ENCODE data around the gene NFIC.
"Not testable (repeated sequence)": the region's sequence is repeated elsewhere in the genome, so short reads cannot be mapped to it uniquely, and the experiment has no call there.

NFIC gene

DNA sequence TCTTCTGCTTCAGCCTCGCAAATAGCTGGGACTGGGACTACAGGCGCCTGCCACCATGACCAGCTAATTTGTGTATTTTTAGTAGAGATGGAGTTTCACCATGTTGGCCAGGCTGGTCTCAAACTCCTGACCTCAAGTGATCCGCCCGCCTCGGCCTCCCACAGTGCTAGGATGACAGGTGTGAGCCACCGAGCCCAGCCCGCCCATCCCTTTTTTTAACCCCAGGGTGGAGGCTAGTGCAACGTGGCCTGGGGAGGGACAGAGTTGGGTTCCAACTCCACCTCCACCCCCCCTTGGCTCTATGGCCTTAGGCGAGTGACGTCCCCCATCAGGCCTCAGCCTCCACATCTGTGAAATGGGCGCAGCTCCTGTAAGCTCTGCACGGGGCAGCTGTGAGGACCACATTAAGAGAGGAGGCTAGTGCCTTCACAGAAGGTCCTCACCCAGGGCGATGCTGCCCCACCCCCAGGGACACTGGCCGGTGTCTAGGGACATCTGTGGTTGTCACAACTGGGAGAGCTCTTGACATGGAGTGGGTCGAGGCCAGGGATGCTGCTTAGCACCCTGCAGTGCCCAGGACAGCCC lies 76.2 kb downstream of the NFIC start:
- H3K4me1 ChIP-seq (ENCODE audit: control insufficient read depth, low read length), result no peaks in the 10 kb centered on the region
- no peaks in the 10 kb centered on the region for H3F3A ChIP-seq (ENCODE audit: control insufficient read depth, insufficient read depth)
- no peaks in the 10 kb centered on the region for H3K9me2 ChIP-seq (replicated peaks; ENCODE audit: control insufficient read depth, low read length)
- H3K27ac ChIP-seq (ENCODE audit: low read depth, low read length), result no peak overlapping the region
- H3K9me3 ChIP-seq (ENCODE audit: control insufficient read depth, insufficient read depth, low read length), result no peaks in the 10 kb centered on the region
- TF ChIP-seq EZH2phosphoT487 (IDR thresholded peaks at IDR 0.05; ENCODE audit: borderline replicate concordance, low read length), result no peak
- TF ChIP-seq, protein P1, sequence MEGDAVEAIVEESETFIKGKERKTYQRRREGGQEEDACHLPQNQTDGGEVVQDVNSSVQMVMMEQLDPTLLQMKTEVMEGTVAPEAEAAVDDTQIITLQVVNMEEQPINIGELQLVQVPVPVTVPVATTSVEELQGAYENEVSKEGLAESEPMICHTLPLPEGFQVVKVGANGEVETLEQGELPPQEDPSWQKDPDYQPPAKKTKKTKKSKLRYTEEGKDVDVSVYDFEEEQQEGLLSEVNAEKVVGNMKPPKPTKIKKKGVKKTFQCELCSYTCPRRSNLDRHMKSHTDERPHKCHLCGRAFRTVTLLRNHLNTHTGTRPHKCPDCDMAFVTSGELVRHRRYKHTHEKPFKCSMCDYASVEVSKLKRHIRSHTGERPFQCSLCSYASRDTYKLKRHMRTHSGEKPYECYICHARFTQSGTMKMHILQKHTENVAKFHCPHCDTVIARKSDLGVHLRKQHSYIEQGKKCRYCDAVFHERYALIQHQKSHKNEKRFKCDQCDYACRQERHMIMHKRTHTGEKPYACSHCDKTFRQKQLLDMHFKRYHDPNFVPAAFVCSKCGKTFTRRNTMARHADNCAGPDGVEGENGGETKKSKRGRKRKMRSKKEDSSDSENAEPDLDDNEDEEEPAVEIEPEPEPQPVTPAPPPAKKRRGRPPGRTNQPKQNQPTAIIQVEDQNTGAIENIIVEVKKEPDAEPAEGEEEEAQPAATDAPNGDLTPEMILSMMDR (IDR thresholded peaks at IDR 0.05; ENCODE audit: low read depth, low read length, poor library complexity, severe bottlenecking), result no peak
- H3K36me3 ChIP-seq (ENCODE audit: control insufficient read depth, low read length), result no peaks in the 10 kb centered on the region
- no peaks in the 10 kb centered on the region for H3K79me2 ChIP-seq (ENCODE audit: control insufficient read depth, low read length)
- no peak overlapping the region for H3K4me3 ChIP-seq (ENCODE audit: low read length)
- H4K20me1 ChIP-seq (ENCODE audit: control insufficient read depth, insufficient read depth, low read depth, low read length), result no peaks in the 10 kb centered on the region
- no peaks in the 10 kb centered on the region for H3K27me3 ChIP-seq (ENCODE audit: control insufficient read depth, low read length)
- H3K4me2 ChIP-seq (ENCODE audit: low read length), result no peak overlapping the region

DNA sequence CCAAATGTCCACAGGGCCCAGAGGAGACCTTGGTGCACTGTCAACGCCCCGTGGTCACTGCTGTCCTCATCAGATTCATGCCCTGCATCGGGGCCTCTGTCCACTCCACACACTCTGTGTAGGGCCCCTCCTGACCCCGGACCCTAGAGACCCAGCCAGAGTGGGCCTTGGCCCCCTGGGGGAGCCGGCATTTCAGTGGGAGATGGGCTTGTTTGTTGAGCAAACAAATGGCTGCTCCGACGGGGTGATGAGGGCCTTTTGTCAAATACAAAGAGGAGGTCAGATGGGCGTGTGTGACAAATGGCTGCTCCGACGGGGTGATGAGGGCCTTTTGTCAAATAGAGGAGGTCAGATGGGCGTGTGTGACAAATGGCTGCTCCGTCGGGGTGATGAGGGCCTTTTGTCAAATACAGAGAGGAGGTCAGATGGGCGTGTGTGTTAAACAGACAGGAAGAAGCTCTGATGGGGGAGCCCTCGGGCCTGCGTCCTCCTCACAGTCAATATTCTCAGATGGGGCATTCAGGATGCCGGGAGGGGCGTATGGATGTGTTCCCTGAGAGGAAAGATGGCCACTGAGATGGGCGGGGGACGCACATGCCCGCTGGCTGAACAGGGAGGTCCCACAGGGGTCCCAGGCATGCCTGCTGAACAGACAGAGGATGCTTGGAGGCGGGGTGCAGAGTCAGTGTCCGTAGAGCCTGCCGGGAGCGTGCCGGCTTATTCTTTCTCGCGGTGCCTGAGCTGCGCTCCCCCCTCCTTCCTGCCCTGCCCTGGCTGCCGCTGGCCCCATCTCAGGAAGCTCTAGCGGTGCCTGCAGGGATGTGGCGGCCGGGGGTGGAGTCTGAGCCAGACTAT lies 77.7 kb downstream of the NFIC start:
- Histone ChIP-seq H3F3A (ENCODE audit: control insufficient read depth, insufficient read depth) (no peaks in the 10 kb centered on the region), H3K4me1 (ENCODE audit: control insufficient read depth, low read length) (no peaks in the 10 kb centered on the region), H3K27ac (ENCODE audit: low read depth, low read length) (no peak overlapping the region), H3K9me3 (ENCODE audit: control insufficient read depth, insufficient read depth, low read length) (no peaks in the 10 kb centered on the region), H3K79me2 (ENCODE audit: control insufficient read depth, low read length) (no peaks in the 10 kb centered on the region), H3K36me3 (ENCODE audit: control insufficient read depth, low read length) (no peaks in the 10 kb centered on the region), H3K4me3 (ENCODE audit: low read length) (no peak overlapping the region), H3K9me2 (replicated peaks; ENCODE audit: control insufficient read depth, low read length) (no peaks in the 10 kb centered on the region), H4K20me1 (ENCODE audit: control insufficient read depth, insufficient read depth, low read depth, low read length) (no peaks in the 10 kb centered on the region), H3K27me3 (ENCODE audit: control insufficient read depth, low read length) (no peaks in the 10 kb centered on the region), H3K4me2 (ENCODE audit: low read length) (no peak overlapping the region)
- TF ChIP-seq, protein P1 (IDR thresholded peaks at IDR 0.05; ENCODE audit: low read depth, low read length, poor library complexity, severe bottlenecking), result no peak
- TF ChIP-seq EZH2phosphoT487 (IDR thresholded peaks at IDR 0.05; ENCODE audit: borderline replicate concordance, low read length), result no peak

DNA sequence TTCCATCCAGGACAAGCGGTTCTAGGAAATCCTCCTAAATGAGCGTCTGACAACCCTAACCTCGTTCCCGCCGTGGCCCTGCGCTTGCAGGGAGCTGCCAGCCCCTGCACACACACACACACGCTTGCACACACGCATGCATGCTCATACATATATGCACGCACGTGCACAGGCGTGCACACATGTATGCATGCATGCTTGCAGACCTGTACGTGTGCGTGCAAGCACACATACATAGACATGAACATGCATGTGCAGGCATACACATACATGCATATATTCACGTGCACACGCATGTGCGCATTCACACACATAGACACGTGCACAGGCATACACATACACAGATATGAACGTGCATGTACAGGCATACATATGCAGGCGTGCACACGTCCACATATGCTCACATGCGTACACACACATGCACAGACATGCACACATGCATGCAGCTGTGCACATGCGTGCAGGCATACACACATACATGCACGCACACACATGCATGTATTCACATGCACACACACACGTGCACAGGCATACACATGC lies 78.4 kb downstream of the NFIC start:
- TF ChIP-seq EZH2phosphoT487 (IDR thresholded peaks at IDR 0.05; ENCODE audit: borderline replicate concordance, low read length), result no peak
- TF ChIP-seq, protein P1 (IDR thresholded peaks at IDR 0.05; ENCODE audit: low read depth, low read length, poor library complexity, severe bottlenecking), result no peak
- no peak overlapping the region for H3K27ac ChIP-seq (ENCODE audit: low read depth, low read length)
- no peaks in the 10 kb centered on the region for H3K27me3 ChIP-seq (ENCODE audit: control insufficient read depth, low read length)
- H3K9me3 ChIP-seq (ENCODE audit: control insufficient read depth, insufficient read depth, low read length), result no peaks in the 10 kb centered on the region
- H4K20me1 ChIP-seq (ENCODE audit: control insufficient read depth, insufficient read depth, low read depth, low read length), result no peaks in the 10 kb centered on the region
- no peaks in the 10 kb centered on the region for H3K79me2 ChIP-seq (ENCODE audit: control insufficient read depth, low read length)
- H3K4me3 ChIP-seq (ENCODE audit: low read length), result no peak overlapping the region
- H3K36me3 ChIP-seq (ENCODE audit: control insufficient read depth, low read length), result no peaks in the 10 kb centered on the region
- H3K4me1 ChIP-seq (ENCODE audit: control insufficient read depth, low read length), result no peaks in the 10 kb centered on the region
- no peak overlapping the region for H3K4me2 ChIP-seq (ENCODE audit: low read length)
- no peaks in the 10 kb centered on the region for H3F3A ChIP-seq (ENCODE audit: control insufficient read depth, insufficient read depth)
- no peaks in the 10 kb centered on the region for H3K9me2 ChIP-seq (replicated peaks; ENCODE audit: control insufficient read depth, low read length)

DNA sequence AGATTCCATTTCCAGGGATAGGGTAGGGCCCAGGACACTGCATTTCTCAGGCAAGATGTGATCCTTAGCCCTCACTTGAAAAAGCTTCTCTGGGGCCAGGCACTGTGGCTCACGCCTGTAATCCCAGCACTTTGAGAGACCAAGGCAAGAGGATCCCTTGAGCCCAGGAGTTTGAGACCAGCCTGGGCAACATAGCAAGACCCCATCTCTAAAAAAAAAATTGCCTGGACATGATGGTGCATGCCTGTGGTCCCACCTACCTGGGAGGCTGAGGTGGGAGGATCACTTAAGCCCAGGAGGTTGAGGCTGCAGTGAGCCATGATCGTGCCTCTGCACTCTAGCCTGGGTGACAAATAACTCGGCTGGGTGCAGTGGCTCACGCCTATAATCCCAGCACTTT lies 80.3 kb downstream of the NFIC start:
- not testable (repeated sequence) for H3K4me3 ChIP-seq (ENCODE audit: low read length); H3K4me1 ChIP-seq (ENCODE audit: control insufficient read depth, low read length); H3K9me2 ChIP-seq (replicated peaks; ENCODE audit: control insufficient read depth, low read length); H3F3A ChIP-seq (ENCODE audit: control insufficient read depth, insufficient read depth); H3K79me2 ChIP-seq (ENCODE audit: control insufficient read depth, low read length); H4K20me1 ChIP-seq (ENCODE audit: control insufficient read depth, insufficient read depth, low read depth, low read length); H3K36me3 ChIP-seq (ENCODE audit: control insufficient read depth, low read length); H3K27ac ChIP-seq (ENCODE audit: low read depth, low read length); H3K4me2 ChIP-seq (ENCODE audit: low read length); H3K9me3 ChIP-seq (ENCODE audit: control insufficient read depth, insufficient read depth, low read length); H3K27me3 ChIP-seq (ENCODE audit: control insufficient read depth, low read length)

Measured in DOHH2 (cell line).